GM15510 (cell line): ENCODE results near the gene PARD3B.

Experiments
- POLR2A ChIP-seq: IDR thresholded peaks from 3 replicates; pipeline ENCODE4 v1.6.1; 2011; ENCODE audit warnings: borderline replicate concordance; ENCODE audit not compliant: insufficient read length; ENCODE audit errors: extremely low read depth

Gene PARD3B

DNA sequence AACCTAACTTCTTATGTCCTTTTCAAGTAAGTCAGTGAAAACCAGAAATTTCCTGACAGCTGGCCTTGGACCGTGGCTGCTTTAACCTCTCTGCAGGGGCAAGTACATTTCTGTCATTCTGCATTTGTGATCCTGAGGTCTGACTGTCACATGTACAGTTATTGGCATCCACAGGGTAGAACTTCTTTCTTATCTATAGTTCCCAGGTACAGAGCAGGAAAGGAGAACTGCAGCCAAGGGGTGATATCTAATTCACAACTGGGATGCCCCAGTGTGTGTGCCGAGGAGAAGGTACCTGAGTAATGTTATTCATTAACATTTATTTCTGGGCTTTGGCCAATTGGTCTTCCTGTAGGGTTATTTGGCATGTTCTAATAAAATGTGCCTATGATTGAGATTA lies 468.9 kb downstream of the PARD3B start:
- TF ChIP-seq POLR2A, result no peak

GRCh38 chr2:205017381-205017780 lies 472.1 kb downstream of the PARD3B start:
- no peak for TF ChIP-seq POLR2A

- TF ChIP-seq POLR2A, result no peak
These were observed 472.6 kb downstream of the PARD3B start for GRCh38 chr2:205017912-205018311.

DNA sequence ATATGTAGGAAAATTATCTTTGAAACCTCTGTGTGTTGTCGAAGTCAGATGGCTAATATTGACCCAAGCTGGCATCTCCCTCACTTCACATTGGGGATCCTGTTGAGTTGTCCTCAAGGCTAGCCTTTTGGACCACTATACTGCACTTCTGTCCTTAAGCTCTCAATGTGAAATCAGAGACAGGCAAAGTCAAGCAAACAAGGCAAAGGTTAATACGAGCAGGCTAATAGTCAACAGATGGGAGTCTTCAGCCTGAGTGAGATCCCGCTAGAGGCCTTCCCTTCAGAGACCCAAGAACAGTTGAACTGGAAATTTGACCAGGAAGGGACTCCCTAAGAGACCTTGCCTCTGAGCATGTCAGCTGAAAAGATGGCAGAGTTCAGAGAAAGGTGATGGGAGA lies 475.4 kb downstream of the PARD3B start:
- TF ChIP-seq POLR2A, result no peak

GRCh38 chr2:205022841-205023240 lies 477.6 kb downstream of the PARD3B start:
- no peak for TF ChIP-seq POLR2A

- no peak for TF ChIP-seq POLR2A
These were observed 479.7 kb downstream of the PARD3B start for GRCh38 chr2:205024822-205025518.

- no peak for TF ChIP-seq POLR2A
These were observed 480.4 kb downstream of the PARD3B start for GRCh38 chr2:205025580-205026240.

- TF ChIP-seq POLR2A, result no peak
These were observed 485.4 kb downstream of the PARD3B start for GRCh38 chr2:205030695-205031094.

DNA sequence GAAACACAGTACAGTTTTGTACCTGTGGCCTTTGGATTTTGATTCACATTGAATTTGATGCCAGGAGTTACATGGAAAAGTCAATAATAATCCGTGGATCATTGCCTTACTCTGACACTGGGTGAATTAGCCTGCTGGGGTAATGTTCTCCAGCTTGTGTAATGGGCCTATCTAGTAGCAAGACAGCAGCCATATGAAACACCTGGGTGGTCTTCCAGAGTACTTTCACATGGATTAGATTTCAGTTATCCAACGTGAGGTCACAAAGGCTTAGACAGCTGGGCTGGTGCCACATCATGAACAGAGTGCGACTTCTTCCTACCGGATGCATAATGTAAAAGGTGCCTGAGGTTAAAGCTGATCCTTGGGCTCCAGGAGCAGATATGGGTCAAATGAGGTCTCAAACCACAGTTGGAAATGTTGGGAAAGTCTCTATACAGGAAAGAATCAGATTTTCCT lies 486.8 kb downstream of the PARD3B start:
- no peak for TF ChIP-seq POLR2A

DNA sequence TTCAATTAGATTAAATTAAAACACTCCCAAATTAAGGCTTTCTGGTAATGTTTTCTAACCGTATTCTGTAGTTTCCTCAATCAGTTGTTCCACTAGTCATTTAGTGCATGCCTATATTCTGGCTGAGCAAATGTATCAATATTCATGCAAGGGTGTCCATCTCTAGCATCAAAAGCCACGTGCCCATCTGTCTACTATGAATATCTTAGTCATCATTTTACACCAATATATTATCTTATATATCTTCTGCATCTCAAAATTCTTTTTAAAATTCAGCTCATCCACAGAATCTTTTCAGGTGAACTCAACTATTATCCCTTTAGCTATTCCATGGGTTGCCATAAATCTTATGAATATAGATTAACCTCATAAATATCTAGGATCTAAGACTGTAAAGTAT lies 488.2 kb downstream of the PARD3B start:
- TF ChIP-seq POLR2A, result no peak

- no peak for TF ChIP-seq POLR2A
These were observed 488.8 kb downstream of the PARD3B start for GRCh38 chr2:205034034-205034433.

GRCh38 chr2:205040323-205040722 lies 495.0 kb downstream of the PARD3B start:
- no peak for TF ChIP-seq POLR2A

DNA sequence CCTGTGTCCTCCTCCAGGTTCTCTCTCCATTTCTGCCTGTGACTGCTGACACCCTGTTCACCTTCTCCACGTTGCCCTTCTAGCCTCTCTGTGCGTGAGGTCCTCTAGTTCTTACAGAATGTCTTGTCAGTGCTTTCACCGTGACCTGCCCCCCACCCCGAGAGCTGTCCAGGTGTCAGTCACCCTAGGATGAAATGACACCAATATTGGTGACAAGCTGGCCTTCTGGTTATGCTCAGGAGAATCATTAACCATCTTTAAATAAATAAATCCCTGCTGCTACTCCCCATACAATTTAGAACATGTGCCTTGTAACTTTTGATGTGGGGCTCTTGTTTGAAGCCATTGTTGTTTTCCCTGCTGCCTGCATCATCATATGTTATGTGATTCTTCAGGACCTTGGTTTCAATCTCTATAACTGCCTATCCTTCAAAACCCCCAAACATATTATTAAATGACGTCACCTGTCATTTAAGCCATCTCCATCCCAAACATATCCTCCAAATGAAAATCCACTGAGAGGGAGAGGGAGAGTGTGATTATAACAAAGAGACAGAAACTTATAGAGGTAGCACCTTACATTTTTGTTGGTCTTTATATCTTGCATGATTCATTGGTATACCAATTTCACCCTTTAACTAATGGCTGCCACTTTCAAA lies 496.3 kb downstream of the PARD3B start:
- TF ChIP-seq POLR2A, result no peak

DNA sequence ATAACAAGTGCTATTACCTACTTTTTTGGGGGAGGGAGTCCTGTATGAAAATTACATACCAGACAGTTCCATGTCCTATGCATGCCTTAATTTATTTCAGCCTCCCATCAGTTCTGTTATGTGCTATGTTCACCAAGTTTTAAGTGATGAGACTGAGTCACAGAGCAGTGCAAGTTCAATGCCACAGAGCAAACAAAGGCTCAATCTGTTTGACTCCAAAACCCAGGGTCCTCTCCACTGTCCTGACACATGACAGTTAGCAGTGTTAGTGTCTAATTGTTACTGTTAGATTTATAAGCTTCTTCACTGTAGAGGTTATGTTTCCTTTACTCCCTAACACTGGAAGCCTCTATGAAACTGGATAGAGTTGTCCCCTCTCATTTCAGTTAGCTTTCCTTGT lies 498.0 kb downstream of the PARD3B start:
- no peak for TF ChIP-seq POLR2A

DNA sequence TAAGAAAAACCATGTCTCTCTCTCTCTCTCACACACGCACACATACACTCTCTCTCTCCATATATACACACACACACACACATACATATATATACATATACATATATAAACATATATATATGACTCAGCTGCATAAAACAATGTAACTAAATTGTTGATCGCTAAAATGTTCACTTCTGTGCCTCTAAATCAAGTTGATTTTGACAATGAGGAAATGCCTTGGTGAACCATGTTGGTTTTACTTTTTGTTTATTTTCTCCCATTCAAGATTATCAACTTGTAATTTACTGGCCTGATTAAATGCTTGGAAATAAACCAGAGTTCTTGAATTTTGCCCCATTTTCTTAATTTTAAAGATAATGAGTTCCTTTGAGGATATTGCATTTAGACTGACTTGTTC lies 500.4 kb downstream of the PARD3B start:
- no peak for TF ChIP-seq POLR2A
